Renal cortical epithelial cell (primary cell): Measurements from ENCODE around the gene LUC7L2. TPM values are rescaled to one million over a fixed set of nuclear protein-coding genes. Genes with fewer than 3 reads are reported as not detected.
A peak's percentile ranks its signal among the peaks of the same experiment; 100 is the strongest.
"Not testable (repeated sequence)": the region's sequence is repeated elsewhere in the genome, so short reads cannot be mapped to it uniquely, and the experiment has no call there.

Source experiments
- DNase-seq: peaks from one replicate; pipeline ENCODE4 v3.0.0-alpha.2; 2011; ENCODE audit warnings: low read depth
- total RNA-seq: library from RNA; depleted of rRNA; stranded (reverse); fragments of >200 nt; gene quantifications from 2 replicates; pipeline ENCODE4 v1.2.3, GENCODE V29; 2014

Gene LUC7L2
- total RNA-seq, 1 donor from 2014 or later, result 81.0 TPM

DNA sequence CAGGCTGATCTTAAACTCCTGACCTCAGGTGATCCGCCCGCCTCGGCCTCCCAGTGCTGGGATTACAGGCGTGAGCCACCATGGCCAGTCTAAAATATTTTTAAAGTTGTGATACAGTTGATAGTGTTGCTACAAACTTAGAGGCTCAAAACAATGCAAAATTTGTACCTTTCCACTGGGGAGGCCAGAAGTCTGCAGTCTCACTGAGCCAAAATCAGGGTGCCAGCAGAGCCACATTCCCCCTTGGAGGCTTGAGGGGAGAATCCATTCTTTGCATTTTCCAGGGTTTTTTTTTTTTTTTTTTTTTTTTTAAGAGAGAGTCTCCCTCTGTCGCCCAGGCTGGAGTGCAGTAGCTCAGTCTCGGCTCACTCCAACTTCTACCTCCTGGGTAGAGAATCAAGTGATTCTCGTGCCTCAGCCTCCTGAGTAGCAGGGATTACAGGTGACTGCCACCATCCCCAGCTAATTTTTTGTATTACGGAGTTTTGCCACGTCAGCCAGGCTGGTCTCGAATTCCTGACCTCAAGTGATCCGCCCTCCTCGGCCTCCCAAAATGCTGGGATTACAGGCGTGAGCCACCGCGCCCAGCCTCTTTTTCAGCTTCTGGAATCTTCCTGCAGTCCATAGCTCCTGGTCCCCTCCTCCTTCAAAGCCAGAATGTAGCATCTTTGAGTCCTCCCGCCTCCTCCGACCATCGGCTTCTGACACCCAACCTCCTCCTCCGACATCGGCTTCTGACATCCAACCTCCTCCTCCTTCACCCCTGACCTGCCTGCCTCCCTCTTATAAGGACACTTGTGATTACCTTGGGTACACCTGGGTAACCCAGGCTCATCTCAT, 86.6 kb downstream of the LUC7L2 start:
- DNase-seq, result no peak

DNA sequence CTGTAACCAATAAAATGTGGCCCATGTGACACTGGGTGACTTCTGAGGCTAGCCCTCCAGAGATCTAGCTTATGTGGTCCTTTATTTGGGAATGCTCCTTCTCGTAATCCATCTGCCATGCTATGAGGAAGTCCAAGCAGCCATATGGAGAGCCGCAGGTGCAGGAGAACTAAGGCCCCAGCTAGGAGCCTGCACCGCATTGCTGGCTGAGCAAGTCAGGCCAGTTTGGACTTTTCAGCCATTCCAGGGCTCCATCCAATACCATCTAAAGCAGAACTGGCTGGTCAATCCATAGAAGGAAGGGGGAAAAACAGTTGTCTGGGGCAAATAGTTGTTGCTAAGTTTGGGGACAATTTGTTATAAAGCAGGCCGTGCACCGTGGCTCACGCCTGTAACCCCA, 91.2 kb downstream of the LUC7L2 start:
- no peak for DNase-seq

GRCh38 chr7:139451638-139452037, 91.9 kb downstream of the LUC7L2 start:
- no peak for DNase-seq

GRCh38 chr7:139452958-139453672, 93.4 kb downstream of the LUC7L2 start:
- DNase-seq, result no peak

DNA sequence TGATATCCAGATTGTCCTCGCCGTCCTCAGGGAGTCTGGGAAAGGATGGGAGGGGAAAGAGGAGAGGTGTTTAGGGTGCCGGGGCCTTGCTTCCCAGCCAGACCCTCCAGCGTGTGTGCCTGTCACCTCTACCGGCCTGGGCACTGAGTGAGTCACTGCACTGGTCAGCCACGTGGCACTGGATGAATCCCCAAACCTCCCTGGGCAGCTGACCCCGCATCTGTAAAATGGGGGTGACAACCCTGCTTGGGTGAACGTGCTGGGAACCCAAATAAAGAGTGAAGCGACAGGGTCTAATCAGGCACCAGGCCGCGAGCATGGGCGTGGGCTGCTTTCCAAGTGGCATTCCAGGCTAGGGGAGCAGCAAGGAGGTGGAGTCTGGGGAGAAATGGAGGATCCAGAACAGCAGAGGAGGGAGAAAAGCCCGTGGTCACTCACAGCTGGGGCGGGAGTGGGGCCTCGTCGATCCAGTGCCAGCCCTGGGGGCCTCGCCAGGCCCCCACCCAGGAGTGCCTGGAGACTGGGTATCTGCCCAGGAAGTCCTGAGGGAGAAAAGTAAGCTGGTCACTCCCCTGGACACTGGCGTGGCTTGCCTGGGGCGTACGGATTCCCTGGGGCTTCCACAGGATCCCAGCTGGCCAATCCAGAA, 94.1 kb downstream of the LUC7L2 start:
- no peak for DNase-seq

DNA sequence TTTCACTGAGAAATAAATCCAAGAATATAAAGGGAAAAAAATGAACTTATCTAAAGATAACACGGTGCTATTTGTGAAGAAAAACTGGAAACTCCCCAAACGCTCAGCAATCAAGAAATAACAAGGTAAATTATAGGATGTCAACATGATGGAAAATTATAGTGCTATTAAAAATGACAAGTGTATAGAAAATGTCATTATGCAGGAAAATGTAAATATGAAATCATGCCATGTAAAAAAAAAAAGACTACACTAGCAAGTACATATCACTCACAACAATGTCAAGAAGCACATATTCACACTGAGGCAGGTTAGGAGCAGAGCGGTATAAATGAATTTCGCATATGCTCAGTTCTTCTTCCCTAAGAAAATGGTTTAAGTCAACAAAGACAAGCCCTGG, 96.1 kb downstream of the LUC7L2 start:
- no peak for DNase-seq

DNA sequence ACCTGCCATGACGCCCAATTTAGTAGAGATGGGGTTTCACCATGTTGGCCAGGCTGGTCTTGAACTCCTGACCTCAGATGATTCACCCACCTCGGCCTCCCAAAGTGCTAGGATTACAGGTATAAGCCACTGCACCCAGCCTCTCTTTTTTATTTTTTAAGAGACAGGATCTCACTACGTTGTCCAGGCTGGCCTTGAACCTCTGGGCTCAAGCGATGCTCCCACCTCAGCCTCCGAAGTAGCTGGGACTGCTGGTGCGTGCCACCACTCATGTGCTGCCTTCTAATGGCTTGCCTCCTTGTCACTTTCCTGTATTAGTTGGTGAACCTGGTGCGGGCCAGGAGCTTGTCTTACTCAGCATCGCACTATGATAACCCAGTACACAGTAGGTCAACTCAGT, 96.8 kb downstream of the LUC7L2 start:
- no peak for DNase-seq

- peak; percentile 19 for DNase-seq
Measured at GRCh38 chr7:139457153-139457946, 97.7 kb downstream of the LUC7L2 start.

- DNase-seq, result not testable (repeated sequence)
Measured at GRCh38 chr7:139463421-139463820, 103.7 kb downstream of the LUC7L2 start.

GRCh38 chr7:139464511-139464910, 104.8 kb downstream of the LUC7L2 start:
- DNase-seq, result not testable (repeated sequence)

DNA sequence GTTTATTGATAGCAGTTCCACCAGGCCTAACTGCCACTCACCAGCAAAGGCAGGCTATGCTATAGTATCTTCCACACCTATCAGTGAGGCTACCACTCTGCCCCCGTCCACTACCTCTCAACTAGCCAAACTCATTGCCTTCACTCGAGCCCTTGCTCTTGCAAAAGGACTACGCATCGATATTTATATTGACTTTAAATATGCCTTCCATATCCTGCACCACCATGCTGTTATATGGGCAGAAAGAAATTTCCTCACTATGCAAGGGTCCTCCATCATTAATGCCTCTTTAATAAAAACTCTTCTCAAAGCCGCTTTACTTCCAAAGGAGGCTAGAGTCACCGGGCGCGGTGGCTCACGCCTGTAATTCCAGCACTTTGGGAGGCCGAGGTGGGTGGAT, 105.4 kb downstream of the LUC7L2 start:
- DNase-seq, result not testable (repeated sequence)

DNA sequence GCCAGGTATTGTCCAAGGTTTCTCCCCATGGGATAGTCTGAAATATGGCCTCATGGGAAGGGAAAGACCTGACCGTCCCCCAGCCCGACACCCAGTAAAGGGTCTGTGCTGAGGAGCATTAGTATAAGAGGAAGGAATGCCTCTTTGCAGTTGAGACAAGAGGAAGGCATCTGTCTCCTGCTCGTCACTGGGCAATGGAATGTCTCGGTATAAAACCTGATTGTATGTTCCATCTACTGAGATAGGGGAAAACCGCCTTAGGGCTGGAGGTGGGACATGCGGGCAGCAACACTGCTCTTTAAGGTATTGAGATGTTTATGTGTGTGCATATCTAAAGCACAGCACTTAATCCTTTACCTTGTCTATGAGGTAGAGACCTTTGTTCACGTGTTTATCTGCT, 108.0 kb downstream of the LUC7L2 start:
- not testable (repeated sequence) for DNase-seq

DNA sequence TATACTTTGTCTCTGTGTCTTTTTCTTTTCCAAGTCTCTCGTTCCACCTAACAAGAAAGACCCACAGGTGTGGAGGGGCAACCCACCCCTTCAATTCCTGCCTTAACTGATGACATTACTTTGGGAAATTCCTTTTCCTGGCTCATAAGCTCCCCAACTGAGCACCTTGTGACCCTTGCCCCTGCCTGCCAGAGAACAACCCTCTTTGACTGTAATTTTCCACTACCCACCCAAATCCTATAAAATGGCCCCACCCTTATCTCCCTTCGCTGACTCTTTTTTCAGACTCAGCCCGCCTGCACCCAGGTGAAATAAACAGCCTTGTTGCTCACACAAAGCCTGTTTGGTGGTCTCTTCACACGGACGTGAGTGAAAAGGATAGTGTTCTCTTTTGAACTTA, 108.6 kb downstream of the LUC7L2 start:
- not testable (repeated sequence) for DNase-seq

GRCh38 chr7:139471740-139472353, 112.2 kb downstream of the LUC7L2 start:
- peak; percentile 95 for DNase-seq

Other genes starting within 250 kb of the LUC7L2 start
- 3.8 and 13.4 TPM in 2 replicates for gene UBN2, start 128.7 kb upstream of the LUC7L2 start, total RNA-seq
- gene FMC1, start 18.6 kb upstream of the LUC7L2 start, total RNA-seq, result 2.2 and 8.7 TPM in 2 replicates
- gene KLRG2, start 123.8 kb downstream of the LUC7L2 start, total RNA-seq, result 15.8 and 33.8 TPM in 2 replicates
- gene CLEC2L, start 163.8 kb downstream of the LUC7L2 start, total RNA-seq, result not detected in 2 replicates